Suprapubic skin (tissue), 4 donors: ENCODE measurements around the gene METTL15. TPM values are rescaled to one million over a fixed set of nuclear protein-coding genes. Genes with fewer than 3 reads are reported as not detected.
"Not testable (repeated sequence)": the region's sequence is repeated elsewhere in the genome, so short reads cannot be mapped to it uniquely, and the experiment has no call there.

Source experiments
- DNase-seq, 2 donors: peaks; one replicate each; pipeline ENCODE4 v3.0.0-alpha.2; 2019; ENCODE audit warnings: low spot score in 2 of 2
- H3K27ac ChIP-seq: fragments of 200-600 bp; sonication (generic); one replicate; pipeline ENCODE4 v1.5.1; 2019
- H3K27me3 ChIP-seq: fragments of 200-600 bp; sonication (generic); one replicate; pipeline ENCODE4 v1.5.1; 2019
- H3K36me3 ChIP-seq: fragments of 200-600 bp; sonication (generic); one replicate; pipeline ENCODE4 v1.5.1; 2019
- H3K4me1 ChIP-seq: fragments of 200-600 bp; sonication (generic); one replicate; pipeline ENCODE4 v1.5.1; 2019
- H3K4me3 ChIP-seq: fragments of 200-600 bp; sonication (generic); one replicate; pipeline ENCODE4 v1.5.1; 2019; ENCODE audit warnings: mild to moderate bottlenecking
- H3K9me3 ChIP-seq: fragments of 200-600 bp; sonication (generic); one replicate; pipeline ENCODE4 v1.5.1; 2019
- CTCF ChIP-seq, 2 donors: fragments of 200-600 bp in 1 of 2; fragments of 450-650 bp in 1 of 2; sonication (generic) in 1 of 2; IDR thresholded peaks; one replicate each; pipeline ENCODE4 v1.5.1; 2016 to 2019; ENCODE audit warnings: antibody characterized with exemption in 2 of 2, mild to moderate bottlenecking in 1 of 2, moderate library complexity in 1 of 2
- EP300 ChIP-seq: sonication (generic); formaldehyde crosslinking; IDR thresholded peaks from one replicate; pipeline ENCODE4 v1.6.1; 2017; ENCODE audit warnings: antibody characterized with exemption
- POLR2A ChIP-seq, 2 donors: fragments of 450-650 bp; IDR thresholded peaks; one replicate each; pipeline ENCODE4 v1.6.1; 2017; ENCODE audit warnings: antibody characterized with exemption in 2 of 2, mild to moderate bottlenecking in 2 of 2, moderate library complexity in 2 of 2
- POLR2AphosphoS5 ChIP-seq, 3 donors: sonication (generic); formaldehyde crosslinking; IDR thresholded peaks; one replicate each; pipeline ENCODE4 v1.6.1; 2017; ENCODE audit warnings: antibody characterized with exemption in 3 of 3
- WGBS: methylation state at CpG from one replicate; pipeline ENCODE4 v1.1.5; 2018; 5-methylcytosine and 5-hydroxymethylcytosine counted together
- total RNA-seq, 4 donors: library from RNA; depleted of rRNA; stranded (reverse); fragments of >200 nt; gene quantifications; one replicate each; pipeline ENCODE4 v1.1.0, GENCODE V29; 2016

Gene METTL15
- total RNA-seq, 4 donors from 2014 or later, result 6.4 to 16.1 (median 10.2) TPM

- Histone ChIP-seq H3K36me3 (peaks cover 20% of the 10 kb centered on the region), H3K4me1 (no peaks in the 10 kb centered on the region), H3K27ac (no peak overlapping the region), H3K4me3 (no peak overlapping the region), H3K27me3 (no peaks in the 10 kb centered on the region), H3K9me3 (no peaks in the 10 kb centered on the region)
- no peak for TF ChIP-seq POLR2A (IDR thresholded peaks at IDR 0.05)
- TF ChIP-seq CTCF (IDR thresholded peaks at IDR 0.05), result no peak
- TF ChIP-seq POLR2AphosphoS5 (IDR thresholded peaks at IDR 0.05), result no peak
- TF ChIP-seq EP300, result no peak
- WGBS, result 98% methylated on average over 3 of the region's 3 CpGs
- no peak for DNase-seq
Observed at GRCh38 chr11:28133146-28133545, 25.0 kb downstream of the METTL15 start.

- H3K36me3 ChIP-seq, result peaks cover 32% of the 10 kb centered on the region
- H3K27me3 ChIP-seq, H3K4me1 ChIP-seq, H3K27ac ChIP-seq, H3K9me3 ChIP-seq, H3K4me3 ChIP-seq, DNase-seq: not testable (repeated sequence)
- 95% methylated on average over 4 of the region's 4 CpGs for WGBS
Observed at GRCh38 chr11:28136157-28136556, 28.0 kb downstream of the METTL15 start.

- no peaks in the 10 kb centered on the region for H3K4me1 ChIP-seq
- H3K9me3 ChIP-seq, result peaks cover 9% of the 10 kb centered on the region
- no peak overlapping the region for H3K27ac ChIP-seq
- 98% methylated on average over 3 of the region's 3 CpGs for WGBS
- H3K27me3 ChIP-seq, result no peaks in the 10 kb centered on the region
- no peak overlapping the region for H3K4me3 ChIP-seq
- no peak for TF ChIP-seq POLR2A (IDR thresholded peaks at IDR 0.05)
- no peak for TF ChIP-seq CTCF (IDR thresholded peaks at IDR 0.05)
- no peak for TF ChIP-seq EP300
- TF ChIP-seq POLR2AphosphoS5 (IDR thresholded peaks at IDR 0.05), result no peak
- no peak for DNase-seq
- H3K36me3 ChIP-seq, result peaks cover 32% of the 10 kb centered on the region
Observed at GRCh38 chr11:28137366-28137765, 29.2 kb downstream of the METTL15 start.

- no peaks in the 10 kb centered on the region for H3K4me1 ChIP-seq
- peaks cover 32% of the 10 kb centered on the region for H3K36me3 ChIP-seq
- peaks cover 9% of the 10 kb centered on the region for H3K9me3 ChIP-seq
- DNase-seq, result no peak
- no peak overlapping the region for H3K4me3 ChIP-seq
- H3K27ac ChIP-seq, result no peak overlapping the region
- no peaks in the 10 kb centered on the region for H3K27me3 ChIP-seq
- WGBS, result 90% methylated on average over 1 of the region's 1 CpG
- TF ChIP-seq CTCF (IDR thresholded peaks at IDR 0.05) (no peak), EP300 (no peak), POLR2AphosphoS5 (IDR thresholded peaks at IDR 0.05) (no peak), POLR2A (IDR thresholded peaks at IDR 0.05) (no peak)
Observed at GRCh38 chr11:28137832-28138231, 29.6 kb downstream of the METTL15 start.

- 99% methylated on average over 5 of the region's 5 CpGs for WGBS
- no peak overlapping the region for H3K4me3 ChIP-seq
- TF ChIP-seq CTCF (IDR thresholded peaks at IDR 0.05) (no peak), POLR2AphosphoS5 (IDR thresholded peaks at IDR 0.05) (no peak), POLR2A (IDR thresholded peaks at IDR 0.05) (no peak), EP300 (no peak)
- peaks cover 26% of the 10 kb centered on the region for H3K36me3 ChIP-seq
- no peak overlapping the region for H3K27ac ChIP-seq
- H3K9me3 ChIP-seq, result peaks cover 9% of the 10 kb centered on the region
- no peaks in the 10 kb centered on the region for H3K4me1 ChIP-seq
- no peak for DNase-seq
- H3K27me3 ChIP-seq, result no peaks in the 10 kb centered on the region
Observed at GRCh38 chr11:28139841-28140415, 31.7 kb downstream of the METTL15 start.
